ENCODE results near the gene SUSD1.

SUSD1 gene

GRCh38 chr9:112159781-112160180, 15.3 kb downstream of the SUSD1 start:
- 100% methylated on average over 1 of the region's 1 CpG; no CpG with 5 or more reads in 1 of the 2 experiments for WGBS, 2 experiments
- Histone ChIP-seq H3K9me3 (ENCODE audit: control insufficient read depth, low read length) (no peaks in the 10 kb centered on the region), H3K4me3 (ENCODE audit: insufficient read depth, low read depth, low read length) (no peak overlapping the region), H3K27me3 (ENCODE audit: control insufficient read depth, insufficient read depth, low read length, poor library complexity, severe bottlenecking) (no peaks in the 10 kb centered on the region), H3K4me1 (ENCODE audit: control insufficient read depth, insufficient read depth, low read length) (no peaks in the 10 kb centered on the region), H3K36me3 (ENCODE audit: control insufficient read depth, insufficient read depth, low read length) (no peaks in the 10 kb centered on the region), H3K27ac (ENCODE audit: insufficient read depth, low read depth, low read length, poor library complexity, severe bottlenecking) (no peak overlapping the region)

- Histone ChIP-seq H3K9me3 (ENCODE audit: control insufficient read depth, low read length) (no peaks in the 10 kb centered on the region), H3K27me3 (ENCODE audit: control insufficient read depth, insufficient read depth, low read length, poor library complexity, severe bottlenecking) (no peaks in the 10 kb centered on the region), H3K4me1 (ENCODE audit: control insufficient read depth, insufficient read depth, low read length) (no peaks in the 10 kb centered on the region), H3K36me3 (ENCODE audit: control insufficient read depth, insufficient read depth, low read length) (no peaks in the 10 kb centered on the region), H3K4me3 (ENCODE audit: insufficient read depth, low read depth, low read length) (no peak overlapping the region), H3K27ac (ENCODE audit: insufficient read depth, low read depth, low read length, poor library complexity, severe bottlenecking) (no peak overlapping the region)
- WGBS, 2 experiments: 89 to 96% methylated on average over 4 of the region's 4 CpGs
Observed at GRCh38 chr9:112158656-112159367, 16.3 kb downstream of the SUSD1 start.

GRCh38 chr9:112157961-112158360, 17.1 kb downstream of the SUSD1 start:
- H3K36me3 ChIP-seq (ENCODE audit: control insufficient read depth, insufficient read depth, low read length): no peaks in the 10 kb centered on the region
- WGBS, 2 experiments: 91 to 94% methylated on average over 5 of the region's 5 CpGs
- H3K4me3 ChIP-seq (ENCODE audit: insufficient read depth, low read depth, low read length): no peak overlapping the region
- no peaks in the 10 kb centered on the region for H3K4me1 ChIP-seq (ENCODE audit: control insufficient read depth, insufficient read depth, low read length)
- no peak overlapping the region for H3K27ac ChIP-seq (ENCODE audit: insufficient read depth, low read depth, low read length, poor library complexity, severe bottlenecking)
- H3K27me3 ChIP-seq (ENCODE audit: control insufficient read depth, insufficient read depth, low read length, poor library complexity, severe bottlenecking): no peaks in the 10 kb centered on the region
- no peaks in the 10 kb centered on the region for H3K9me3 ChIP-seq (ENCODE audit: control insufficient read depth, low read length)

GRCh38 chr9:112157087-112157486, 18.0 kb downstream of the SUSD1 start:
- Histone ChIP-seq H3K9me3 (ENCODE audit: control insufficient read depth, low read length) (no peaks in the 10 kb centered on the region), H3K27me3 (ENCODE audit: control insufficient read depth, insufficient read depth, low read length, poor library complexity, severe bottlenecking) (no peaks in the 10 kb centered on the region), H3K4me1 (ENCODE audit: control insufficient read depth, insufficient read depth, low read length) (no peaks in the 10 kb centered on the region), H3K4me3 (ENCODE audit: insufficient read depth, low read depth, low read length) (no peak overlapping the region), H3K36me3 (ENCODE audit: control insufficient read depth, insufficient read depth, low read length) (no peaks in the 10 kb centered on the region), H3K27ac (ENCODE audit: insufficient read depth, low read depth, low read length, poor library complexity, severe bottlenecking) (no peak overlapping the region)
- 96 to 98% methylated on average over 1 of the region's 1 CpG for WGBS, 2 experiments

DNA sequence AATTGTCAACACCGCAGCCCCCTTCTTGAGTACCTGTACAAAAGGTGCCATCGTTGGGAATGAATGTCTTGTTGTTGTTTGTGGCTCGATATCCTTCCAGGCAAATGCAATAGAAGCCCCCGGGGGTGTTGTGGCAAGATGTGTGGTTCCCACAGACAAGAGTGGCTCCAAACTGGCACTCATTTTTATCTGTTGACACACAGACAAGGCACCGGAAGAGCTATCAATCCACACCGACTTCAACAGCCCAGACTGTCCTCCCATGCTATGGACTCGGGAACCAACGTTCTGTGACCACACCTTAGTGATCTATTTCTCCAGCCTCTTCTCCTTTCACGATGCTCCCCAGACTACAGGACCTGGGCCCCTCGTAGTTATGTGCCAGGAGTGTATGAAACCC, 25.9 kb downstream of the SUSD1 start:
- no peaks in the 10 kb centered on the region for H3K4me1 ChIP-seq (ENCODE audit: control insufficient read depth, insufficient read depth, low read length)

DNA sequence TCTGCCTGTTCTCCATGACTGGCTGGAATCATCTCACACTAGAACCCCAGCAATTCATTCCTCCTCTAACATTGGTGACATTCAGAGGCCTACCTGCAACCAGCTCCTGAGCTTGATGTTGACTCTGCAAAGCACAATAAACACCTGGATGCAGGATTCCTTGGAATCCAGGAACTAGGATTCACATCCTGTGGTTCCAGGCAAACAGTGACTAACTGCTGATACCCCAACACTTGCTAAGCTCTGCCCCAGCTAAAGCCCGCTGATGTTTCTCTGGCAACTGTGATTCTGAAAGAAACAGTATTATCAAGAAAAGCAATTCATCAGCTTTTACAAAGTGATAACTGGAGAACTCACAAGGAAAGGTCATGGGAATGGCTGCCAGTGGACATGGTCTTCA, 29.2 kb downstream of the SUSD1 start:
- no peak overlapping the region for H3K4me3 ChIP-seq (ENCODE audit: insufficient read depth, low read depth, low read length)
- no peaks in the 10 kb centered on the region for H3K9me3 ChIP-seq (ENCODE audit: control insufficient read depth, low read length)
- no peaks in the 10 kb centered on the region for H3K27me3 ChIP-seq (ENCODE audit: control insufficient read depth, insufficient read depth, low read length, poor library complexity, severe bottlenecking)
- H3K4me1 ChIP-seq (ENCODE audit: control insufficient read depth, insufficient read depth, low read length): no peaks in the 10 kb centered on the region
- no peak overlapping the region for H3K27ac ChIP-seq (ENCODE audit: insufficient read depth, low read depth, low read length, poor library complexity, severe bottlenecking)
- no peaks in the 10 kb centered on the region for H3K36me3 ChIP-seq (ENCODE audit: control insufficient read depth, insufficient read depth, low read length)
- WGBS, 2 experiments: 83 to 100% methylated on average over 1 of the region's 1 CpG

More for the DNA sequence above, 25.9 kb downstream of the SUSD1 start:
- no peaks in the 10 kb centered on the region for H3K36me3 ChIP-seq (ENCODE audit: control insufficient read depth, insufficient read depth, low read length)
- no peak overlapping the region for H3K4me3 ChIP-seq (ENCODE audit: insufficient read depth, low read depth, low read length)
- no peak overlapping the region for H3K27ac ChIP-seq (ENCODE audit: insufficient read depth, low read depth, low read length, poor library complexity, severe bottlenecking)
- 94 to 96% methylated on average over 10 of the region's 10 CpGs for WGBS, 2 experiments
- no peaks in the 10 kb centered on the region for H3K27me3 ChIP-seq (ENCODE audit: control insufficient read depth, insufficient read depth, low read length, poor library complexity, severe bottlenecking)
- H3K9me3 ChIP-seq (ENCODE audit: control insufficient read depth, low read length): no peaks in the 10 kb centered on the region

GRCh38 chr9:112144807-112145206, 30.3 kb downstream of the SUSD1 start:
- WGBS, 2 experiments: 92 to 98% methylated on average over 2 of the region's 2 CpGs
- Histone ChIP-seq H3K36me3 (ENCODE audit: control insufficient read depth, insufficient read depth, low read length) (no peaks in the 10 kb centered on the region), H3K9me3 (ENCODE audit: control insufficient read depth, low read length) (no peaks in the 10 kb centered on the region), H3K4me1 (ENCODE audit: control insufficient read depth, insufficient read depth, low read length) (no peaks in the 10 kb centered on the region), H3K4me3 (ENCODE audit: insufficient read depth, low read depth, low read length) (no peak overlapping the region), H3K27ac (ENCODE audit: insufficient read depth, low read depth, low read length, poor library complexity, severe bottlenecking) (no peak overlapping the region), H3K27me3 (ENCODE audit: control insufficient read depth, insufficient read depth, low read length, poor library complexity, severe bottlenecking) (no peaks in the 10 kb centered on the region)

DNA sequence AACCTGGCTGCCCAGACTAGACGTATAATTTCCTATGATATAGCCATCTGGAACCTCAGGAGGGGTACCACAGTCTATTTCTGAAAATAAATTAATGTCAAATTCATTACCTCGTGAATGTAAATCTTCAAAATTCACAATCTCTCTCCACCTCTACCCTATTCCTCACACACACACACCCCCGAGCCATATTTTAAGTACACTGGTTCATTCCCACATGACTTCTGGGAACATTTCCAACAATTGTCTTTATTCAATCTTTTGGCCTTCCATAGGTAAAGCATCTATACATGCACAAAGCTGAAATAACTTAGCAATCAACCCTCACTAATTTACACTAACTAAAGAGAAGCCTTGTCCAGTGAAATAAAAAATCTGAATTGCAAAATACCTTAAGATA, 32.7 kb downstream of the SUSD1 start:
- WGBS, 2 experiments: 94% methylated on average over 3 of the region's 3 CpGs
- Histone ChIP-seq H3K36me3 (ENCODE audit: control insufficient read depth, insufficient read depth, low read length) (no peaks in the 10 kb centered on the region), H3K9me3 (ENCODE audit: control insufficient read depth, low read length) (no peaks in the 10 kb centered on the region), H3K27me3 (ENCODE audit: control insufficient read depth, insufficient read depth, low read length, poor library complexity, severe bottlenecking) (no peaks in the 10 kb centered on the region), H3K27ac (ENCODE audit: insufficient read depth, low read depth, low read length, poor library complexity, severe bottlenecking) (no peak overlapping the region), H3K4me1 (ENCODE audit: control insufficient read depth, insufficient read depth, low read length) (no peaks in the 10 kb centered on the region), H3K4me3 (ENCODE audit: insufficient read depth, low read depth, low read length) (no peak overlapping the region)

DNA sequence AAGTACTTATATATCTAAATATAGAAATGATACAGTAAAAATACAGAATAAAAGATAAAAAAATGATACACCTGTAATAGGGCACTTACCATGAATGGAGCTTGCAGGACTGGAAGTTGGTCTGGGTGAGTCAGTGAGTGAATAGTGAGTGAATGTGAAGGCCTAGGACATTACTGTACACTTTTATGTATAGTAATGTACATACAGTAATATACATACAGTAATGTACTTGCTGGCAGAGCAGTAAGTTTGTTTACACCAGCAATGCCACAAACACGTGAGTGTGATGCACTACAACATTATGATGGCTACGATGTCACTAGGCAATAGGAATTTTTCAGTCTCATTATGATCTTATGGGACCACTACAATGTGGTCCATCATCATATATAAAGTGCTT, 34.2 kb downstream of the SUSD1 start:
- no peaks in the 10 kb centered on the region for H3K9me3 ChIP-seq (ENCODE audit: control insufficient read depth, low read length)
- no peak overlapping the region for H3K27ac ChIP-seq (ENCODE audit: insufficient read depth, low read depth, low read length, poor library complexity, severe bottlenecking)
- H3K27me3 ChIP-seq (ENCODE audit: control insufficient read depth, insufficient read depth, low read length, poor library complexity, severe bottlenecking): no peaks in the 10 kb centered on the region
- H3K4me3 ChIP-seq (ENCODE audit: insufficient read depth, low read depth, low read length): no peak overlapping the region
- 92 to 100% methylated on average over 2 of the region's 2 CpGs for WGBS, 2 experiments
- H3K4me1 ChIP-seq (ENCODE audit: control insufficient read depth, insufficient read depth, low read length): no peaks in the 10 kb centered on the region
- no peaks in the 10 kb centered on the region for H3K36me3 ChIP-seq (ENCODE audit: control insufficient read depth, insufficient read depth, low read length)

GRCh38 chr9:112137066-112137465, 38.0 kb downstream of the SUSD1 start:
- no peaks in the 10 kb centered on the region for H3K4me1 ChIP-seq (ENCODE audit: control insufficient read depth, insufficient read depth, low read length)
- H3K9me3 ChIP-seq (ENCODE audit: control insufficient read depth, low read length): no peaks in the 10 kb centered on the region
- no peaks in the 10 kb centered on the region for H3K36me3 ChIP-seq (ENCODE audit: control insufficient read depth, insufficient read depth, low read length)
- no peak overlapping the region for H3K27ac ChIP-seq (ENCODE audit: insufficient read depth, low read depth, low read length, poor library complexity, severe bottlenecking)
- H3K4me3 ChIP-seq (ENCODE audit: insufficient read depth, low read depth, low read length): no peak overlapping the region
- H3K27me3 ChIP-seq (ENCODE audit: control insufficient read depth, insufficient read depth, low read length, poor library complexity, severe bottlenecking): no peaks in the 10 kb centered on the region
- 92 to 95% methylated on average over 2 of the region's 3 CpGs for WGBS, 2 experiments

DNA sequence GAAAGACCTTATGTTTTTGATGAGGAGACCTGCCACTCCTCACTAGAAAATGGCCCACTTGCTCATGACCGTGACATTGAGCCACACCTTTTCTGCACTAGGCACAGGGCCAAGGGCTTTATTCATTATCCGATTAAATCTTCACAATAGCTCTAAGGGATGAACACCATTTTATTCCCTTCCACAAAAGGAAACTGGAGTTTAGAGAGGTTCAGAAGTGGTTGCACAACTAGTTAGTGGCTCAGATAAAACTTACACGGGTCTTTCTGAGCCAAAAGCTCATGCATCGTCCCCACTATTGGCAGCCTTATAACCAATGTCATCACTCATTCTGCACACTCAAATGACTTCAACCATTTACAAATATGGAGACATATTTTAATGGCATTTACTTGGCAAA, 39.4 kb downstream of the SUSD1 start:
- no peak overlapping the region for H3K27ac ChIP-seq (ENCODE audit: insufficient read depth, low read depth, low read length, poor library complexity, severe bottlenecking)
- 83 to 92% methylated on average over 4 of the region's 4 CpGs for WGBS, 2 experiments
- H3K27me3 ChIP-seq (ENCODE audit: control insufficient read depth, insufficient read depth, low read length, poor library complexity, severe bottlenecking): no peaks in the 10 kb centered on the region
- H3K9me3 ChIP-seq (ENCODE audit: control insufficient read depth, low read length): no peaks in the 10 kb centered on the region
- H3K4me1 ChIP-seq (ENCODE audit: control insufficient read depth, insufficient read depth, low read length): no peaks in the 10 kb centered on the region
- no peaks in the 10 kb centered on the region for H3K36me3 ChIP-seq (ENCODE audit: control insufficient read depth, insufficient read depth, low read length)
- H3K4me3 ChIP-seq (ENCODE audit: insufficient read depth, low read depth, low read length): no peak overlapping the region

Measured in ectodermal cell (in vitro differentiated cells).